Measurements from ENCODE around the gene PAF1. TPM values are rescaled to one million over a fixed set of nuclear protein-coding genes. Genes with fewer than 3 reads are reported as not detected.
A peak's percentile ranks its signal among the peaks of the same experiment; 100 is the strongest.

The PAF1 gene
- total RNA-seq, 1 experiment from 2014 or later = 56.7 TPM

GRCh38 chr19:39417463-39418181 is 26.7 kb upstream of the PAF1 start:
- no peak for DNase-seq (ENCODE audit: low read depth)

GRCh38 chr19:39416152-39417120 is 25.5 kb upstream of the PAF1 start:
- DNase-seq (ENCODE audit: low read depth) = no peak

GRCh38 chr19:39415111-39416046 is 24.5 kb upstream of the PAF1 start:
- DNase-seq (ENCODE audit: low read depth) = no peak

- peak; percentile 45 for DNase-seq (ENCODE audit: low read depth)
Observed at GRCh38 chr19:39413911-39414608, 23.2 kb upstream of the PAF1 start.

GRCh38 chr19:39413272-39413910 is 22.5 kb upstream of the PAF1 start:
- DNase-seq (ENCODE audit: low read depth) = peak; percentile 56

GRCh38 chr19:39412867-39413271 is 22.0 kb upstream of the PAF1 start:
- no peak for DNase-seq (ENCODE audit: low read depth)

GRCh38 chr19:39412100-39412866 is 21.4 kb upstream of the PAF1 start, which contains the start of gene PLEKHG2:
Gene PLEKHG2, plus strand, starts transcription at chr19:39412669. Its CDS starts 1,418 bp downstream, at chr19:39414087.
- DNase-seq (ENCODE audit: low read depth) = peak; percentile 98

GRCh38 chr19:39411832-39412099 is 20.9 kb upstream of the PAF1 start:
- DNase-seq (ENCODE audit: low read depth) = peak; percentile 90

- no peak for DNase-seq (ENCODE audit: low read depth)
Observed at GRCh38 chr19:39411081-39411831, 20.4 kb upstream of the PAF1 start.

- no peak for DNase-seq (ENCODE audit: low read depth)
Observed at GRCh38 chr19:39410831-39411080, 19.9 kb upstream of the PAF1 start.

GRCh38 chr19:39410017-39410830 is 19.3 kb upstream of the PAF1 start:
- peak; percentile 67 for DNase-seq (ENCODE audit: low read depth)

- peak; percentile 76 for DNase-seq (ENCODE audit: low read depth)
Observed at GRCh38 chr19:39409208-39410016, 18.5 kb upstream of the PAF1 start.

GRCh38 chr19:39408392-39409207 is 17.7 kb upstream of the PAF1 start:
- no peak for DNase-seq (ENCODE audit: low read depth)

GRCh38 chr19:39407660-39408391 is 16.9 kb upstream of the PAF1 start:
- DNase-seq (ENCODE audit: low read depth) = peak; percentile 35

- DNase-seq (ENCODE audit: low read depth) = no peak
Observed at GRCh38 chr19:39407410-39407659, 16.4 kb upstream of the PAF1 start.

- DNase-seq (ENCODE audit: low read depth) = peak; percentile 87
Observed at GRCh38 chr19:39406656-39407409, 15.9 kb upstream of the PAF1 start, which contains the start of gene ZFP36. Gene ZFP36, plus strand, starts transcription at chr19:39406847. Its CDS starts 58 bp downstream, at chr19:39406905.
